Dedifferentiated amniotic fluid mesenchymal stem cell (primary cell): Measurements from ENCODE around the gene TMEM132C.

Source experiments
- DNase-seq: peaks from one replicate; pipeline ENCODE4 v3.0.0-alpha.2; 2016; ENCODE audit errors: extremely low spot score

The TMEM132C gene

GRCh38 chr12:128288896-128289295 is 21.9 kb downstream of the TMEM132C start:
- no peak for DNase-seq

GRCh38 chr12:128290938-128291337 is 24.0 kb downstream of the TMEM132C start:
- no peak for DNase-seq

GRCh38 chr12:128298091-128298748 is 31.2 kb downstream of the TMEM132C start:
- DNase-seq = no peak

GRCh38 chr12:128305336-128305892 is 38.4 kb downstream of the TMEM132C start:
- no peak for DNase-seq

- DNase-seq = no peak
Observed at GRCh38 chr12:128307791-128308190, 40.8 kb downstream of the TMEM132C start.

- DNase-seq = no peak
Observed at GRCh38 chr12:128312661-128313060, 45.7 kb downstream of the TMEM132C start.

- no peak for DNase-seq
Observed at GRCh38 chr12:128313931-128314330, 47.0 kb downstream of the TMEM132C start.

- DNase-seq = no peak
Observed at GRCh38 chr12:128314611-128315010, 47.6 kb downstream of the TMEM132C start.

GRCh38 chr12:128316078-128316477 is 49.1 kb downstream of the TMEM132C start:
- DNase-seq = no peak

- no peak for DNase-seq
Observed at GRCh38 chr12:128316973-128317526, 50.1 kb downstream of the TMEM132C start.

GRCh38 chr12:128318341-128318740 is 51.4 kb downstream of the TMEM132C start:
- DNase-seq = no peak

GRCh38 chr12:128318946-128319345 is 52.0 kb downstream of the TMEM132C start:
- no peak for DNase-seq

- no peak for DNase-seq
Observed at GRCh38 chr12:128322341-128322740, 55.4 kb downstream of the TMEM132C start.

GRCh38 chr12:128323145-128323920 is 56.4 kb downstream of the TMEM132C start:
- no peak for DNase-seq

GRCh38 chr12:128325646-128326045 is 58.7 kb downstream of the TMEM132C start:
- DNase-seq = no peak

GRCh38 chr12:128326406-128326805 is 59.4 kb downstream of the TMEM132C start:
- no peak for DNase-seq

- no peak for DNase-seq
Observed at GRCh38 chr12:128328961-128329360, 62.0 kb downstream of the TMEM132C start.

- no peak for DNase-seq
Observed at GRCh38 chr12:128336204-128337070, 69.5 kb downstream of the TMEM132C start.

GRCh38 chr12:128337071-128337345 is 70.0 kb downstream of the TMEM132C start:
- DNase-seq = no peak

GRCh38 chr12:128337431-128338170 is 70.6 kb downstream of the TMEM132C start:
- no peak for DNase-seq
